ENCODE measurements around the gene KCNA4. TPM values are rescaled to one million over a fixed set of nuclear protein-coding genes. Genes with fewer than 3 reads are reported as not detected.
"Not testable (repeated sequence)": the region's sequence is repeated elsewhere in the genome, so short reads cannot be mapped to it uniquely, and the experiment has no call there.

Gene KCNA4
- total RNA-seq = not detected

DNA sequence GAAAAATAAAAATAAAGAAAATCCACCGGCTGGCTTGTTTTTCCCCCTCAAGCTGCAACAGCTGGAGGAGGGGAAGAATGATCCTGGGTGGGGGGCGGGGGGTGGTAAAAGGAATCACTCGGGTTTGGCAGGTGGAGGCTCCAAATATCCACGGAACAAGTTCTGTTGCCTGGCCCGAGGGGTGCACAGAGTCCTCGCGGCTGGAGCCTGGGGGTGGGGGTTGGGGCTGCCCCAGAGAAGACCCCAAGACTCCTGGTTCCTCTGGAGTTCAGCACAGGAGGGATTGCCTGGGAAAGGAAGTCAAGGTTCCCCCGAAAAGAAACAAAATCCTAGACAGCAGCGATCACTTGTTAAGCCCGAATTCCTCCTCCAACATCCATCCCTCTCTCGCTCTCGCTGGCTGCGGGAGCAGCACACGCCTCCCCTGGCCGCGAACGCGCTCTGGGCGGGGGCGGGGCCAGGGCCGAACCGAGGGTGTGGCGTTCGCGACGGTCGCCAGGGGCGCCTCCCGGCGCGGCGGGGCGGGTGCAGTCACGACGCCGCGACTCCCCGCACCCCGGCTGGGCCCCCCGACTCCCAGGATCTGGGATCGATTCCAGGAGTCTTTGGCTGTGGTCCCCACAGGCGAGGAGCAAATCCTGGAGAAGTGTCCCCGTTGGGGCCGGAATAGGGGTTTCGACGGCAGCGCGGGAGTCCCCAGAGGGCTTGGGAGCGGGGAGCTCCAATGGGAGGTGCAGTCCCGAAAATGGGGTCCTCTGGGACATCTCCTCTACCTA lies at the start of gene KCNA4:
TSS of gene KCNA4 (minus strand) at position 443 of the 776 bp plus-strand sequence. CDS start 4,352 bp downstream, outside the sequence.
- ATAC-seq (no peak), DNase-seq (ENCODE audit: low spot score) (no peak)
- H3K9me3 Mint-ChIP-seq = peaks cover 6% of the 10 kb centered on the region
- H3K27me3 Mint-ChIP-seq = peaks cover 21 to 23% of the 10 kb centered on the region in 2 donors
- H3K27ac Mint-ChIP-seq = no peak within 1 kb of the TSS
- no peaks in the 10 kb centered on the region for H3K4me1 Mint-ChIP-seq (ENCODE audit: low read depth in 2 of 2)
- H3K36me3 Mint-ChIP-seq = no peaks in the 10 kb centered on the region
- no peak within 1 kb of the TSS for H3K4me3 Mint-ChIP-seq

DNA sequence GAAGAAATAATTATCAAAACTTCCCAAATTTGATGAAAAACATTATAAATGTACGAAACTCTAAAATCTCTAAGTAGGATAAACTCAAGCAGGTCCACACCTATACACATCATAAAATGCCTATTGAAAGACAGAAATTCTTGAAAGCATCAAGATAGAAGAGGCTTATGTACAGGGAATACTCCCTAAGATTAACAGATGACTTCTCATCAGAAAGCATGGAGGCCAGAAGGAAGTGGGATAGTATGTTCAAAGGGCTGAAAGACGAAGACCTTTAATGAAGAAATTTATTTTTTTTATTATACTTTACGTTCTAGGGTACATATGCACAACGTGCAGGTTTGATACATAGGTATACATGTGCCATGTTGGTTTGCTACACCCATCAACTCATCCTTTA lies 45.3 kb upstream of the KCNA4 start:
- H3K27ac Mint-ChIP-seq = no peak overlapping the region
- peaks cover 7% of the 10 kb centered on the region for H3K36me3 Mint-ChIP-seq
- no peak for ATAC-seq
- H3K27me3 Mint-ChIP-seq = no peaks in the 10 kb centered on the region
- no peaks in the 10 kb centered on the region for H3K4me1 Mint-ChIP-seq (ENCODE audit: low read depth in 2 of 2)
- H3K4me3 Mint-ChIP-seq = no peak overlapping the region
- peaks cover 23% of the 10 kb centered on the region for H3K9me3 Mint-ChIP-seq
- no peak for DNase-seq (ENCODE audit: low spot score)

DNA sequence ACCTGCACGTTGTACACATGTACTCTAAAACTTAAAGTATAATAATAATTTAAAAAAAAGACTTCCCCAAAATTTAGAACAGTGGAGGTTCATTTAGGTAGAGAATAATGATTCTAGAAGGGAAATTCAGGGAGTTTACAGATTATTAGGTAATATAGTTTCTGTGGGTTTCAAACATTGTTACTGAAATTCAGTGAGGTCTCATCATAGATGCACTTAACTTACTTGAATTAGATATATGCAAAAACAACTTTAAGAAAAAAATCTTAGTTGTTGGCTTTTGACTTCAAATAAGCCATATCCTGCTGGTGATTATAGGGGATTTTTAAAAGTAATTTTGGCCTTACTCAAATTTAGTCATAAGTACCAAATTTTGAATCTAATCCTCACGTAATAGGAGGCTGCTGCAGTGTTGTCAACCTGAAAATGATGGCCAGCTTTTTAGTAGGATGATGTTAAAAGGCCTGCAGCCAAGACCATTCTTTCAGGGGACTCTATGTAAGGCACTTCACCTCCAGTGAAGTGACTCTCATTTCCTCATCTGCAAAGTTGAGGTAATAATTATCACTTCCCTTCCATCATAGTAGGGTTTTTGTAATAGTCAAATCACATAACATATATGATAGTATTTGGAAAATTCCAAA lies 42.5 kb upstream of the KCNA4 start:
- no peak overlapping the region for H3K27ac Mint-ChIP-seq
- no peak for DNase-seq (ENCODE audit: low spot score)
- H3K36me3 Mint-ChIP-seq = peaks cover 5% of the 10 kb centered on the region
- no peaks in the 10 kb centered on the region for H3K27me3 Mint-ChIP-seq
- no peaks in the 10 kb centered on the region for H3K4me1 Mint-ChIP-seq (ENCODE audit: low read depth in 2 of 2)
- ATAC-seq = no peak
- peaks cover 11% of the 10 kb centered on the region for H3K9me3 Mint-ChIP-seq
- no peak overlapping the region for H3K4me3 Mint-ChIP-seq

DNA sequence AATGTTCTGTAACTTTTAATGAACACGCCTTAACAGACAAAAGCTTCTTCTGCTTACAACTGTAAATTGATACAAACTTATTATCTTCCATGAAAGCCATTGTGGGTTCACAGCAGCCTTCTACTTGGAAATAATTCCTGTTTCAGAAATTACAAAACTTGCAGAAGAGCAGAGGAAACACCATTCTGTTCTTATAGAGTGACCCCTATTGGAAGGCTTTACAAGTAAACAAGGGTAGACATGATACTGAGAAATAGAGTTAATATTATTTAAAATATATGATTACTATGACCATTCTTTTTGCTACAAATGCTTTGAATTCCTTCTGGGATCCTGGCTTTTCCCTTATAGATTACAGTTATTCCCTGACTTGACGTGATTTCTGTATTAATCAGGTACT lies 32.4 kb upstream of the KCNA4 start:
- no peak overlapping the region for H3K4me3 Mint-ChIP-seq
- DNase-seq (ENCODE audit: low spot score) = no peak
- ATAC-seq = no peak
- no peaks in the 10 kb centered on the region for H3K4me1 Mint-ChIP-seq (ENCODE audit: low read depth in 2 of 2)
- peaks cover 10% of the 10 kb centered on the region for H3K9me3 Mint-ChIP-seq
- no peak overlapping the region for H3K27ac Mint-ChIP-seq
- H3K27me3 Mint-ChIP-seq = no peaks in the 10 kb centered on the region
- H3K36me3 Mint-ChIP-seq = no peaks in the 10 kb centered on the region

DNA sequence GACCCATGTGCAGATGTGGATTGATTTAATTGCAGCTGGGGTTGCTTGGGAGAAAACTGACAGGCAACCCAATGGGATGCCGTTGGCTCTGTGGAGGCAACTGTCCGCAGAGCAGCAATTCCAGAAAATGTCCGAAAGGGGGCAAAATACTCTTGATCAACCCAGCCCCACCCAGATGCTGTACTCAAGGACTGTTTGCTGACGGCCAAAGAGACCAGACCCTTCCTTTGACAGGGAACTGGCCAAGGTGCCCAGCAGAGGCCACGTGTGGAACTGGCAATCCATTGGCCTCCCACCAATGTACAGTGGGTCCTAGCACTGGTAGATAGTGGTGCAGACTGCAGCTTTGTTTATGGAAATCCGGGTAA lies 29.7 kb upstream of the KCNA4 start:
- H3K4me3 Mint-ChIP-seq = no peak overlapping the region
- H3K27ac Mint-ChIP-seq = no peak overlapping the region
- ATAC-seq (no peak), DNase-seq (ENCODE audit: low spot score) (no peak)
- no peaks in the 10 kb centered on the region for H3K4me1 Mint-ChIP-seq (ENCODE audit: low read depth in 2 of 2)
- no peaks in the 10 kb centered on the region for H3K36me3 Mint-ChIP-seq
- no peaks in the 10 kb centered on the region for H3K27me3 Mint-ChIP-seq
- peaks cover 11% of the 10 kb centered on the region for H3K9me3 Mint-ChIP-seq

DNA sequence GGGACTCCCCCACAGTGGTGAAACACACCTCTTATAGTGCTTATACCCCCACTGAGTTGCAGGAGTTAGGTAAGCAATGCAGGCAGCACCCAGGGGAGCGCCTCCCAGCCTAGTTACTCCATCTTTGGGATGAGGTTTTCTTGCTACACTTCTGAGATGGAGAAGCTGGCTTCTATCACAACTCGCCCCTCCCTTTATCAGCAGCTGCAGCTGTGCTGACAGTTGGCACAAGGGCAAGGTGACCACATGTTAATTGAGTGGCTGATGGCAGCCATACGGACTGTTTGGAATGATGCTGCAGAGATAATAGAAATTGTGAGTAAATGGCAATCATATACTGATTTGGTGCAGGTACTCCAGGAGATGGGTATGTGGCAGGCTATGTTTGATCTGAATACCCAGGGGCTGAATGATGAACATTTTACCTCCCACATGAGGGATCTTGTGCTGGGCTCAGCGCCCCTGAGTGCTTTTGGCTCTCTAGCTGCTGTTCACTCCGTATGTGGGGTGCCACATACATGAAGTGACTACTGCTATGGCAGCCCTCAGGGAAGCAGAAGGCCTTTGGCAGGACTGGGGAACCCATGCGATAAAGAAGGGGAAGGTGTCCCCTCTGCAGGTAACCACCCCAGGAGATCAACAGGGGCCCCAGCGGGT lies 29.2 kb upstream of the KCNA4 start:
- Mint-ChIP-seq H3K27me3 (no peaks in the 10 kb centered on the region), H3K4me3 (no peak overlapping the region), H3K27ac (no peak overlapping the region), H3K9me3 (peaks cover 11% of the 10 kb centered on the region), H3K36me3 (no peaks in the 10 kb centered on the region), H3K4me1 (ENCODE audit: low read depth in 2 of 2) (no peaks in the 10 kb centered on the region)
- ATAC-seq (no peak), DNase-seq (ENCODE audit: low spot score) (no peak)

DNA sequence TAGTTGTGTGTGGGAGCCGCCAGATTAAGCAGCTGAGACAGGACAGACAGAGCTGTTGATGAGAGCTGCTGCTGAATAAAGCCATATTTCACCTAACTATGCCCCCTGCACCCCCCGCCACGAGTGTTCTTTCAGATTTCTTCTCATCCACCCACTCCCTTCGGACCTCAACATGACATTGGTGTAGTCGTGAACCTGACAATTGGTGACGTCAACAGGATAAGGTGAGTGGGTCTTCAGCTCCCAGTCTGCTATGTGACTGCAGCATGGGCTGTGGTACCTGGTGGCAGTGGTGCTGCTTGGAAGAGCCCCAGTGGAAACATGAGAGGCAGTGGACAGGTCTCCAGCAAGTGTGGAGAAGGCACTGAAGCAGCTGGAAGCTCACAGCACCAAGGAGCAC lies 28.3 kb upstream of the KCNA4 start:
- H3K4me3 Mint-ChIP-seq = no peak overlapping the region
- H3K27me3 Mint-ChIP-seq = no peaks in the 10 kb centered on the region
- H3K27ac Mint-ChIP-seq = no peak overlapping the region
- ATAC-seq = no peak
- H3K4me1 Mint-ChIP-seq (ENCODE audit: low read depth in 2 of 2) = no peaks in the 10 kb centered on the region
- no peak for DNase-seq (ENCODE audit: low spot score)
- no peaks in the 10 kb centered on the region for H3K36me3 Mint-ChIP-seq
- peaks cover 13% of the 10 kb centered on the region for H3K9me3 Mint-ChIP-seq

DNA sequence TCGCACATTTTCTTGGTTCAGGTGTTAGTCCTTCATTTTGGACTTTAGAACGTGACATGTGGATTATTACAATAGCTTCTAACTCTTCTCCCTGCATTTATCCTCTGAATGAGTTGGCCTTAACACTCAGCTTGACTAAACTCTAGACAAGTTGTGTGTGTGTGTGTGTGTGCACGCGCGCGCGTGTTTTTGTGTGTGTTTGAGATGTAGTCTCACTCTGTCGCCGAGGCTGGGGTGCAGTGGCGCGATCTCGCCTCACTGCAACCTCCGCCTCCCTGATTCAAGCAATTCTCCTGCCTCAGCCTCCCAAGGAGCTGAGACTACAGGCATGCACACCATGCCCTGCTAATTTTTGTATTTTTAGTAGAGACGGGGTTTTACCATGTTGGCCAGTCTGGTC lies 24.3 kb upstream of the KCNA4 start:
- H3K36me3 Mint-ChIP-seq = no peaks in the 10 kb centered on the region
- DNase-seq (ENCODE audit: low spot score) (no peak), ATAC-seq (no peak)
- no peak overlapping the region for H3K4me3 Mint-ChIP-seq
- H3K27ac Mint-ChIP-seq = no peak overlapping the region
- no peaks in the 10 kb centered on the region for H3K27me3 Mint-ChIP-seq
- peaks cover 20% of the 10 kb centered on the region for H3K9me3 Mint-ChIP-seq
- H3K4me1 Mint-ChIP-seq (ENCODE audit: low read depth in 2 of 2) = no peaks in the 10 kb centered on the region

DNA sequence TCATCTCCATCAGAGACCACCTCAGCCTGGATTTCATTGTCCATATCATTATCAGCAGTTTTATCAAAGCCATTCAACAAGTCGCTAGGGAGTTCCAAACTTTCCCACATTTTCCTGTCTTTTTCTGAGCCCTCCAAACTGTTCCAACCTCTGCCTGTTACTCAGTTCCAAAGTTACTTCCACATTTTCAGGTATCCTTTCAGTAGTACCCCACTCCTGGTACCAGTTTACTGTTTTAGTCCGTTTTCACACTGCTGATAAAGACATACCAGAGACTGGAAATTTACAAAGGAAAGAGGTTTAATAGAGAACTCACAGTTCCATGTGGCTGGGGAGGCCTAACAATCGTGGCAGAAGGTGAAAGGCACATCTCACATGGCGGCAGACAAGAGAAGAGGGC lies 17.9 kb upstream of the KCNA4 start:
- H3K36me3 Mint-ChIP-seq; H3K27ac Mint-ChIP-seq; ATAC-seq; H3K4me3 Mint-ChIP-seq; DNase-seq (ENCODE audit: low spot score); H3K27me3 Mint-ChIP-seq; H3K4me1 Mint-ChIP-seq (ENCODE audit: low read depth in 2 of 2): not testable (repeated sequence)
- peaks cover 23% of the 10 kb centered on the region for H3K9me3 Mint-ChIP-seq

DNA sequence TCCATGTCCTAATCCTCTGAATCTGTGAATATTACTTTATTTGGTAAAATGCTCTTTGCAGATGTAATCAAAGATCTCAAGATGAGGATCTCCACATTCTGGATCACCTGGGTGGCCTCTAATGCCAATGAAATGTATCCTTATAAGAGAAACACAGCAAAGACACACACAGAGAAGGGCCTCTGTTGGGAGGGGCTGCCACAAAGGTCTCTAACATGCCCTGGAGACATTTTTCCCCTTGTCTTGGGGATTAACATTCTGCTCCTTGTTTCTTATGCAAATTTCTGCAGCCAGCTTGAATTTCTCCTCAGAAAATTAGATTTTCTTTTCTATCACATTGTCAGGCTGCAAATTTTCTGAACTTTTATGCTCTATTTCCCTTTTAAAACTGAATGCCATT lies 17.3 kb upstream of the KCNA4 start:
- H3K36me3 Mint-ChIP-seq; H3K27me3 Mint-ChIP-seq; ATAC-seq; H3K4me1 Mint-ChIP-seq (ENCODE audit: low read depth in 2 of 2); H3K4me3 Mint-ChIP-seq; DNase-seq (ENCODE audit: low spot score); H3K27ac Mint-ChIP-seq: not testable (repeated sequence)
- H3K9me3 Mint-ChIP-seq = peaks cover 21% of the 10 kb centered on the region

DNA sequence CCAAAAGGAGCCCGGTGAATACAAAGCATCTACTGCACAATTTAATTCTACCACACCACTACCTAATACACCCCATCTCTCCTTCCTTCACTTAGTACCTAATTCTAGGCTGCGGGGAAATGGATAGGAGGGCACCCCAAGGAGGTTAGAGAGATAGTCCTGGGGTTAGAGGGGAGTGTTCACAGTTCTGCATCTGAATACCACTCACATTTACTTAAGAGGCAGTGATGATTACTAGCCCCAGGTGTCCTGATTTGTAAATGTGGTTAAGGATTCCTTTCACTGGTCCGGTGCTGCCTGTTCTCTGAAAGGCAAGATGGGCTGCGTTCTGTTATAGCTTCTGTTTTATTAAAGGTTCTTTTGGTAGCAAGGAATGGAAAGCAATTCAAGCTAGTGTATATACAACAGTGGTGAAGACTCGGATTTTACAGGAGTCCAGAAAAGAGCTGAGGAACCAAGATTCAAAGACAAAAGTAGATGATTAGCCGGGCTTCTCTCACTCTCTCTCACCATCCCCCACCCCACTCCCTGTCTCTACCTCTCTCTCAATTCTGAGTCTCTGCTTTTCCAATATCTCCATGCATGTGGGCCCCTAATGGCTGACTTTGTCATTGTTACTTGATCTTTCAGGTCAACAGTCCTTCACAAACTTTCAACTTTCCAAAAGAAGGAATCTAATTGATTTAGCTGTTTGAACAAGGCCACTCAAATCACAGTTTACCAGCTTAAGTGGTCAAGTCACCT lies 8.7 kb upstream of the KCNA4 start:
- H3K36me3 Mint-ChIP-seq = no peaks in the 10 kb centered on the region
- H3K4me1 Mint-ChIP-seq (ENCODE audit: low read depth in 2 of 2) = no peaks in the 10 kb centered on the region
- ATAC-seq (no peak), DNase-seq (ENCODE audit: low spot score) (no peak)
- no peaks in the 10 kb centered on the region for H3K27me3 Mint-ChIP-seq
- no peak overlapping the region for H3K4me3 Mint-ChIP-seq
- no peak overlapping the region for H3K27ac Mint-ChIP-seq
- peaks cover 19% of the 10 kb centered on the region for H3K9me3 Mint-ChIP-seq

DNA sequence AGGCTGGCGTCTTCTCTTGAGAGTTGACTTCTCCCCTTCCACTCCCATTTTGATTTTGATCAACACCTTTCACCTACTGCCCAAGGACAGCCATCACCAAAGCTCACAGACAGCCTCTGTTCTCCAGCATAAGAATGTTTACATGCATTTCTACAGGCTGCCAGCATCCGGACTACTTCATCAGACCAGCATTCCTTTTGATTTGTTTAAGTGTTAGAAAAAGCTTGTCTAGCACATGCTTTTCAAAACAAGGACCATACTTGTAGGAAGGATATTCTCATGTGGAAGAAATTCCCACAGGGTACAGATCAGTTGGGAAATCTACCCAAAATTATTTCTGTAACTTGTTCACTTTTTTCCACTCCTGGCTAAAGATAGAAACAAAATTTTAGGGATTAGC lies 6.2 kb upstream of the KCNA4 start:
- DNase-seq (ENCODE audit: low spot score) (no peak), ATAC-seq (no peak)
- Mint-ChIP-seq H3K4me3 (no peak overlapping the region), H3K36me3 (no peaks in the 10 kb centered on the region), H3K27ac (no peak overlapping the region), H3K4me1 (ENCODE audit: low read depth in 2 of 2) (no peaks in the 10 kb centered on the region), H3K9me3 (peaks cover 16% of the 10 kb centered on the region), H3K27me3 (peaks cover 13 to 17% of the 10 kb centered on the region in 2 donors)

DNA sequence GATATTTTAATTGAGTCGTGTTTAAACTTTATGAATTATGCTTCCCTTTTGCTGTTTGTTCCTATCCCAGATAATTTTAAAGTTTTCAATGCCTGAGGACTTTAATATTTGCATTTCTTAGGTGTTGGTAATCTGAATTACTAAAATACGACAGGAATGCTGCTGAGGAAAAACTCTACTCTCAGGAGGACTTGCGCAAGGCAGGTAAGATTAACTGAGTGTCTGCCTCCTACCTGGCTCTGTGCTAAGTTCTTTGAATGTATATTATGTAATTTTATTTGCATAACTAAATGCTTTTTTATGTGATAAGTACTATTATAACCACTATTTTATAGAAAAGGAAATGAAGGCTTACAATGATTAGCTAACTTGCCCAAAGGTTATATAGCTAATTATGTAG lies 2.7 kb upstream of the KCNA4 start:
- H3K27me3 Mint-ChIP-seq = peaks cover 21 to 23% of the 10 kb centered on the region in 2 donors
- H3K4me3 Mint-ChIP-seq = no peak overlapping the region
- DNase-seq (ENCODE audit: low spot score) (no peak), ATAC-seq (no peak)
- no peaks in the 10 kb centered on the region for H3K4me1 Mint-ChIP-seq (ENCODE audit: low read depth in 2 of 2)
- peaks cover 11% of the 10 kb centered on the region for H3K9me3 Mint-ChIP-seq
- H3K36me3 Mint-ChIP-seq = no peaks in the 10 kb centered on the region
- H3K27ac Mint-ChIP-seq = no peak overlapping the region

DNA sequence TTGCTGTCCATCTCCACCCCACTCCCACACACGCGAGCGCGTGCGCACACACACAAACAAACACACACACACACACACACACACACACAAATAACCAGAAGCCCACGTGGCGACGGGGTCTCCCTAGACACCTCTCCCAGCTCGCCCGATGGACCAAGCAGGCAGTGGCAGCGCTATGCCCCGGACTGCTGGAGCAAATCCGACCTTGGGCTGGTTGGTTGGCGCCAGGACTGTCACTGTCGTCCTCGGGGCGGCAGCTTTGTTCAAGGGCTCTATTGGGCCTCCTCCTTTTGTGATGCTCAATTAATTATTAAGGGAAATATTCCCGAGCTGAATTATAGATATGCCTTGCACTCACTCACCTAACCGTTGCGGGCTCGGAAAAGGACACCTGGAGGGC lies 1.7 kb upstream of the KCNA4 start:
- H3K36me3 Mint-ChIP-seq = no peaks in the 10 kb centered on the region
- no peak overlapping the region for H3K27ac Mint-ChIP-seq
- DNase-seq (ENCODE audit: low spot score) (no peak), ATAC-seq (no peak)
- peaks cover 11% of the 10 kb centered on the region for H3K9me3 Mint-ChIP-seq
- H3K27me3 Mint-ChIP-seq = peaks cover 21 to 23% of the 10 kb centered on the region in 2 donors
- H3K4me1 Mint-ChIP-seq (ENCODE audit: low read depth in 2 of 2) = no peaks in the 10 kb centered on the region
- no peak overlapping the region for H3K4me3 Mint-ChIP-seq

Data from natural killer cell treated with Interleukin-12 subunit alpha and Interleukin-12 subunit beta and Interleukin-15 and Interleukin-18, amount 100 ng/mL, for 72 hours (primary cell).